ENCODE results near the gene GALNT15.

The GALNT15 gene

DNA sequence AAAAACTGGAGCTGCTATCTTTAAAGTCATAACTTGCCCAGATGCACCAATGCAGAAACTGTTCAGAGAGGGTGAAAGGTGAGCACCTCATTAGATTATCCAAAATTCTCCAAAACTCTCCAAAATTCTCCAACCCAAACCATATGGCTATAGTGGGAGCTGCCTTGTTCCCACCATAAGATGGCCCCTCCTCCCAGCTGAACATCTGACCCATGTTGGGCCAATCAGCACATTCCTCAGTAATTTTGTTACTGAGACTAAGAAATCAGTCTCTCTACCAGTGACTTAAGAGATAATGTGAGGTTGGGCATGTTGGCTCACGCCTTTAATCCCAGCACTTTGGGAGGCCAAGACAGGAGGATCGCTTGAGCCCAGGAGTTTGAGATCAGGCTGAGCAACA, 57.5 kb downstream of the GALNT15 start:
- no peak for TF ChIP-seq CTCF (IDR thresholded peaks at IDR 0.05; ENCODE audit: insufficient read depth, missing control alignments)
- DNase-seq (ENCODE audit: insufficient read length, low spot score) (no peak), FAIRE-seq (no peak)

- TF ChIP-seq CTCF (IDR thresholded peaks at IDR 0.05; ENCODE audit: insufficient read depth, missing control alignments): no peak
- DNase-seq (ENCODE audit: insufficient read length, low spot score): no peak
- no peak for FAIRE-seq
Measured at GRCh38 chr3:16233806-16234205, 59.3 kb downstream of the GALNT15 start.

- TF ChIP-seq CTCF (IDR thresholded peaks at IDR 0.05; ENCODE audit: insufficient read depth, missing control alignments): no peak
- DNase-seq (ENCODE audit: insufficient read length, low spot score): no peak
- FAIRE-seq: no peak
Measured at GRCh38 chr3:16234281-16234680, 59.8 kb downstream of the GALNT15 start.

DNA sequence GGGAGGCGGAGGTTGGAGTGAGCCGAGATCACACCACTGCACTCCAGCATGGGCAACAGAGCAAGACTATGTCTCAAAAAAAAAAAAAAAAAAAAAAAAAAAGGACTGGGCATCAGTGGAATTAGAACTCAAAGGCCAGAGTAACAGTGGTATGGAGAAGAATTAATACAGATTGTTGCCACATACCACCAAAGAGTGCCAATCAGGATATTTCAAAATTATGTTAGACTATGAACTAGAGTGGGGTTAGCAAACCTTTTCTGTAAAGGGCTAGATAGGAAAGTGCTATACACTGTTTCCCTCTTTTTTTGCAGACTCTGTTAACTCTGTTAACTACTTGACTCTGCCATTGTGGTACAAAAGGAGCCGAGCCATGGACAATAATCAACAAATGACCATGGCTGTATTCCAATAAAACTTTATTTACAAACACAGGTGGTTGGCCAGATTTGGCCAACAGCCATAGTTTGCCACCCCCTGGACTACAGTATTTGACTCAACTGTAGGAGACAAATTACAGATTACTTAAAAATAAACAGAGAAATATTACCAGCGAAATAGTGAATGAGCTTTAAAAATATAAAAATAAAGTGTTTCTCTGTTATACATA, 61.7 kb downstream of the GALNT15 start:
- FAIRE-seq (no peak), DNase-seq (ENCODE audit: insufficient read length, low spot score) (no peak)
- TF ChIP-seq CTCF (IDR thresholded peaks at IDR 0.05; ENCODE audit: insufficient read depth, missing control alignments): no peak

DNA sequence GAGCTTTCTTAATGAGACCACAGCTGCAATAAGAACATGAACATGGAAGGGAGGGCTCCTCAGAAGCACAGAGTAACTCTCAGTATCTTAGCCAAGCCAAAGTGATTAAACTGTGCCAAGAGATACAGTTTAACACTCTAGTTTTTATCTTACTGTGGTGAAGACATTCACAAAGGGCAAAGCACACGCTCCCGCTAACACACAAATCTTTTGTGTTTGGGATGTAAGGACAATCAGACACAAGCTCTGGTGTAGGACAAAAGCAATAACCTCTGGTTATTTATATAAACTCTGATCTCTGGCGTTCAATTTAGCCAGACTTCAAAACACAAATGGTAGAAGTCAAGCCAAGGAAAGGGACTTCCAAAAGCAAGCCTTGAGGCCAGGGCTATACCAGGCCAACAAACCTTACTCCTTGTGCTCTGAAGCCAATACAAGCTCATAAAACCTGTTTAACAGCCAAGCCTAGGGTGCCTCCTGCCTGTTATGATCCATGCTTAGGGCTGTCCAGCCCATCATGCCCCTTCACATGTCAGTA, 62.4 kb downstream of the GALNT15 start:
- FAIRE-seq (no peak), DNase-seq (ENCODE audit: insufficient read length, low spot score) (no peak)
- TF ChIP-seq CTCF (IDR thresholded peaks at IDR 0.05; ENCODE audit: insufficient read depth, missing control alignments): no peak

DNA sequence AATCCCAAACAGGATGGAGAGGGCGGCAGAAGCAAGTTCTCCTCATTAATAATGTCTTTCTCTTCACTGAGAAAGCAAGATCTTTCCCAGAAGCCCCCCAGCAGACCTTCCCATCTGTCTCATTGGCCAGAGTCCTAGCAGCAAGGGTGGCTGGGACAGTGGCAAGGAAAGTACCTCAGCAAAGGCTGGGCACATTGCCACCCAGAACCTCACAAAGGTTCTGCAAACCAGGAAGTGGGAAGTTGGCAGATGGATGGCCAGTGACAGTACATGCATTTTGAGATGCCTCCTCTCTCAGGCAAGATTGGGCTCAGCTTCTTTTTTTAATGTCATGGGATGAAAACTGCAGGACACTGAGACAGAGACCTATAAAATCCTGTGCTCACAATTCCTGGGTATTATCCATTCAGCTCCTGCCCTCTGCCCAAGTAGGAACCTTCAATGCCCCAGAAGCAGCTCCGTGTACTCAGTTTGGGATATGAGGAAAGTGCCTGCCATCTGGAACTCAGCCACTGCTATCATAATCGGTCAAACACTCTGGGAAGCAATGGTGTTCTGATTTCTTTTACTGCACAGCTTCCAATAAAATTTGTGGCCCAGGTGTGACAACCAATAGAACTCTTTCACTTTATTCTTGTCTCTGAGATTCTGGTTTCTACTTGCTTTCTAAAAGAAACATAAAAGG, 64.7 kb downstream of the GALNT15 start:
- DNase-seq (ENCODE audit: insufficient read length, low spot score) (no peak), FAIRE-seq (no peak)
- TF ChIP-seq CTCF (IDR thresholded peaks at IDR 0.05; ENCODE audit: insufficient read depth, missing control alignments): no peak

DNA sequence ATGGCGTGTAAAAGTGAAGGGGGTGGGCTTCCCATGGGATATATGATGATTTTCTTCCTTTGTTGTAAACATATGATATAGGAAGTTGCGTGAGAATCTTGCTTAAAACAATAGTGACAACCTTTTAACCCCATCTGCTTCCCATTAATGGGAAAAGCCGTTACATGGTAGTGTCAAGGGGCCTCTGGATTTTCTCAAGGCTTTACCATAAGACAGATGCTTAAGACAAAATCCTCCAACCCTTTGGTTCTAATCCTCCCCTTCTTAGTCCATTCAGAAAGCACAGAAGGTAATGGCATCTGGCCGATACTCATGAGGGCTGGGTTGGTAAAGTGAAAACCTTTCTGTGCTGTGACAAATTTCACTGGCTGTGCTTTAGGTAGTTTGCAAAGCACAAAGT, 65.3 kb downstream of the GALNT15 start:
- DNase-seq (ENCODE audit: insufficient read length, low spot score) (peak; percentile 48), FAIRE-seq (peak; percentile 92)

More for the DNA sequence above, 65.3 kb downstream of the GALNT15 start:
- TF ChIP-seq CTCF (IDR thresholded peaks at IDR 0.05; ENCODE audit: insufficient read depth, missing control alignments): no peak

All from D721Med (cell line).